ENCODE measurements around the gene SELENOW. TPM values are rescaled to one million over a fixed set of nuclear protein-coding genes. Genes with fewer than 3 reads are reported as not detected.

The SELENOW gene
- 145 and 163 TPM in 2 replicates for total RNA-seq

GRCh38 chr19:47778049-47778953, at the start of gene SELENOW:
TSS of gene SELENOW (plus strand) at chr19:47778703. CDS start at chr19:47778786, 83 bp downstream.

GRCh38 chr19:47745010-47745901, 33.2 kb upstream of the SELENOW start, which contains the start of gene NOP53:
TSS of gene NOP53 (plus strand) at chr19:47745546. CDS start at chr19:47745560, 14 bp downstream.

GRCh38 chr19:47804451-47804850, 25.9 kb downstream of the SELENOW start, which contains the start of gene TPRX1:
TSS of gene TPRX1 (minus strand) at chr19:47804551. CDS start at chr19:47804539, 12 bp downstream.

DNA sequence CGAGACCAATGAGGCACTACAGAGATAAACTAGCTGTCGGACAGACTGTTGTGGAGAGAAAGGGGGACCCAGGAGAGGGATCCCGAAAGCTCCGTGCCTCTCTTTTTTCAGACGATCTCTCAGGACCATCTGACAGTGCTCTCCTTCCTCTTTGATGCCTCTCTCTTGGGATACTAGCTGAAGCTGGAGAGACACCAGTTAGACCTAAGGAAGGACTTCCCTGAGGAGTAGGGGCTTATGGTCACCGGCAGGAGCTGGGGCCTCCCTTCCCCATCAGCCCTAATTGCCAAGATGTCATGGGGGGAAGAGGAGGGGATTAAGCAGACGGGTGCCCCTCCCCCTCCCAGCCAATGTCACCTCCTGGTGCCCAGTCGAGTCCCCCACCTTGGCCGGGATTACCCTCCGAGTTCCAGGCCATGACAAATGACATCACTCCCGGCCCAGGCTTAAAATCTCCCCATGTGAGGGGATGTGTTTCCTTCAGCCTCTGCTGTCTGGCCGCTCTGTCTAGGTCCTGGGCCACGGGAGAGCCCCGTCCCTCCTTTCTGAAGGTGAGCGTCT, 43.0 kb downstream of the SELENOW start, which contains the start of gene CRX:
Gene CRX, plus strand, starts transcription at position 478 of the 561 bp plus-strand sequence. CDS start 12,507 bp downstream, outside the sequence.

Other genes with a start within 250 kb of the SELENOW start
- not detected in 2 replicates for gene ZNF541, start 205.6 kb upstream of the SELENOW start, total RNA-seq
- gene BICRA, start 169.6 kb upstream of the SELENOW start, total RNA-seq, result 14.9 and 22.2 TPM in 2 replicates
- 339 and 398 TPM in 2 replicates for gene EHD2, start 65.3 kb upstream of the SELENOW start, total RNA-seq
- 309 and 350 TPM in 2 replicates for gene NOP53, start 33.2 kb upstream of the SELENOW start, total RNA-seq
- gene TPRX1, start 25.8 kb downstream of the SELENOW start, total RNA-seq, result not detected in 2 replicates
- gene CRX, start 43.2 kb downstream of the SELENOW start, total RNA-seq, result not detected in 2 replicates
- not detected in 2 replicates for gene TPRX2, start 80.5 kb downstream of the SELENOW start, total RNA-seq
- not detected in 2 replicates for gene SULT2A1, start 107.6 kb downstream of the SELENOW start, total RNA-seq
- not detected in 2 replicates for gene BSPH1, start 213.5 kb downstream of the SELENOW start, total RNA-seq
- not detected in 2 replicates for gene ELSPBP1, start 215.9 kb downstream of the SELENOW start, total RNA-seq